ENCODE results near the gene MAP3K5. TPM values are rescaled to one million over a fixed set of nuclear protein-coding genes. Genes with fewer than 3 reads are reported as not detected.

MAP3K5 gene
- total RNA-seq, 4 donors from 2014 or later = 26.9 to 64.5 (median 34.0) TPM

DNA sequence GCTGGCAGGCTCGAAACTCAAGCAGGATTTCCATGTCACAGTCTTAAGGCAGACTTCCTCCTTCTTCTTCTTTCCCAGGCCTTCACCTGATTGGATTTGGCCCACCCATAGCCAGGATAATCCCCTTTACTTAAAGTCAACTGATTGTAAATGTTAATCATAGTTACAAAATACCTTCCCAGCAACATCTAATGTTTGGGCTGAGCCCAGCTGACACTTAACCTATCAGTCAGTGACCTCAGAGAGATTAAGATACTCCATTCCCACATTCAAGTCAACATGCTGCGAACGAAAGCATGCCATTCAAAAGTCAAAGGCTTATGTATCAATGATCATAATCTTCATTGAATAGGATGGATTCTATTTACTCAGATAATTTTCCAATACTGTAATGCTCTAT is 258.0 kb downstream of the MAP3K5 start:
- Histone ChIP-seq H3K27ac (no peak overlapping the region), H3K4me1 (no peaks in the 10 kb centered on the region), H3K9me3 (no peaks in the 10 kb centered on the region), H3K27me3 (no peaks in the 10 kb centered on the region), H3K36me3 (no peaks in the 10 kb centered on the region), H3K4me3 (no peak overlapping the region)
- no peak for DNase-seq (ENCODE audit: low spot score in 2 of 2)
- WGBS, 2 donors = 90 to 92% methylated on average over 3 of the region's 3 CpGs
- TF ChIP-seq POLR2A (IDR thresholded peaks at IDR 0.05) (no peak), EP300 (IDR thresholded peaks at IDR 0.05) (no peak)
- TF ChIP-seq, protein P1, sequence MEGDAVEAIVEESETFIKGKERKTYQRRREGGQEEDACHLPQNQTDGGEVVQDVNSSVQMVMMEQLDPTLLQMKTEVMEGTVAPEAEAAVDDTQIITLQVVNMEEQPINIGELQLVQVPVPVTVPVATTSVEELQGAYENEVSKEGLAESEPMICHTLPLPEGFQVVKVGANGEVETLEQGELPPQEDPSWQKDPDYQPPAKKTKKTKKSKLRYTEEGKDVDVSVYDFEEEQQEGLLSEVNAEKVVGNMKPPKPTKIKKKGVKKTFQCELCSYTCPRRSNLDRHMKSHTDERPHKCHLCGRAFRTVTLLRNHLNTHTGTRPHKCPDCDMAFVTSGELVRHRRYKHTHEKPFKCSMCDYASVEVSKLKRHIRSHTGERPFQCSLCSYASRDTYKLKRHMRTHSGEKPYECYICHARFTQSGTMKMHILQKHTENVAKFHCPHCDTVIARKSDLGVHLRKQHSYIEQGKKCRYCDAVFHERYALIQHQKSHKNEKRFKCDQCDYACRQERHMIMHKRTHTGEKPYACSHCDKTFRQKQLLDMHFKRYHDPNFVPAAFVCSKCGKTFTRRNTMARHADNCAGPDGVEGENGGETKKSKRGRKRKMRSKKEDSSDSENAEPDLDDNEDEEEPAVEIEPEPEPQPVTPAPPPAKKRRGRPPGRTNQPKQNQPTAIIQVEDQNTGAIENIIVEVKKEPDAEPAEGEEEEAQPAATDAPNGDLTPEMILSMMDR (IDR thresholded peaks at IDR 0.05) = no peak

DNA sequence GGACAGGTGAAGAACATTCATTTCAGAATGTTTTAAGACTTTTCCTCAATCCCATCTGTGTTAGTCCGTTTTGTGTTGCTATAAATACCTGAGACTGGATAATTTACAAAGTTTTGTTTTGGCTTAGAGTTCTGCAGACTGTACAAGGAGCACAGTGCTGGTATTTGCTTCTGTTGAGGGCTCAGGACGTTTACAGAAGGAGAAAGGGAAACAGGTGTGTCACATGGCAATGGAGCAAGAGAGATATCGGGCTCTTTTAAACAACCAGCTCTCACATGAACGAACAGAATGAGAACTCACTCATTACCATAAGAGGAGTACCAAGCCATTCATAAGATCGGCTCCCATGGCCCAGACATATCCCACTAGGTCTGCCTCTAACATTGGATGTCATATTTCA is 258.8 kb downstream of the MAP3K5 start:
- TF ChIP-seq EP300 (IDR thresholded peaks at IDR 0.05) = no peak
- TF ChIP-seq POLR2A (IDR thresholded peaks at IDR 0.05) = no peak
- TF ChIP-seq, protein P1 (IDR thresholded peaks at IDR 0.05) = no peak
- H3K36me3 ChIP-seq = no peaks in the 10 kb centered on the region
- H3K4me3 ChIP-seq = no peak overlapping the region
- no peaks in the 10 kb centered on the region for H3K4me1 ChIP-seq
- H3K27me3 ChIP-seq = no peaks in the 10 kb centered on the region
- H3K27ac ChIP-seq = no peak overlapping the region
- no peaks in the 10 kb centered on the region for H3K9me3 ChIP-seq
- 68 to 69% methylated on average over 5 of the region's 5 CpGs for WGBS, 2 donors
- DNase-seq (ENCODE audit: low spot score in 2 of 2) = no peak

DNA sequence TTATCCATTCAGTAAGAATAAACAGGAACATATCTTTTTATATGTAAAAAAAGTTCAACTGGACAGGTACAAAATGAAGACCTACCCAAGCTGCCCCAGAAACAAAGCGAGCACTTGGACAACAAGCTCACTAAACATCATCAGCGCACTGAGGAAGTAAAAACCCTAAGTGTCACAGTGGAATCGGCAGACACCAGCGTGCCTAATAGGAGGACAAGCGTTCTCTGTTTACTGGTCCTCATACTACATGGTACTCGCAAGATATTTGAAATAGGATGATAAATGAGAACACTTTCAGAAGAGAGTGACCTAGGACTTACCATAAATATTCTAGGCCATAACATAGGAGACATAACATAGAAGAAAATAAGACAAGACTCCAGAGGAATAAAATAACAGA is 260.2 kb downstream of the MAP3K5 start:
- 61 to 72% methylated on average over 6 of the region's 6 CpGs for WGBS, 2 donors
- no peak for DNase-seq (ENCODE audit: low spot score in 2 of 2)
- H3K9me3 ChIP-seq = no peaks in the 10 kb centered on the region
- H3K4me3 ChIP-seq = no peak overlapping the region
- H3K4me1 ChIP-seq = no peaks in the 10 kb centered on the region
- H3K27me3 ChIP-seq = no peaks in the 10 kb centered on the region
- H3K36me3 ChIP-seq = no peaks in the 10 kb centered on the region
- no peak for TF ChIP-seq EP300 (IDR thresholded peaks at IDR 0.05)
- TF ChIP-seq, protein P1 (IDR thresholded peaks at IDR 0.05) = no peak
- no peak for TF ChIP-seq POLR2A (IDR thresholded peaks at IDR 0.05)
- no peak overlapping the region for H3K27ac ChIP-seq

DNA sequence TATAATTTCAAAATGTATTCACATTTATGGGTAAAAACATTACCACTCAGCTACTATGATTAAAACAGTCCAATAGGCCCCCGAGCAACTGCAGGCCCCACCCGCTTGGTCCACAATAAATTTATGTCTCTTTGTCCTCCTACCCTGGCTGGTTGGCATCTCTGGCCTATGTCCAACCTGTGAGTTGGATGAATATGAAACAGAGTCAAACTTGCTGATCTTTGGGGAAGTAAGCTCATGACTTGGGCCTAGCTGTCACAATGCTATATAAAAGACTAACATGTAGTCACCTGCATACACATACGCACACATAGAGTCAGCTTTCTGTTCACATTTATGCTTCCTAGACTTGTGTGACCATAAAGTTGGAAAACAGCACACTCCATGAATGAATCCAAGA is 262.6 kb downstream of the MAP3K5 start:
- Histone ChIP-seq H3K4me1 (peaks cover 0 to 9% (median 3%) of the 10 kb centered on the region in 4 donors), H3K36me3 (no peaks in the 10 kb centered on the region), H3K27me3 (no peaks in the 10 kb centered on the region), H3K27ac (no peak overlapping the region), H3K9me3 (no peaks in the 10 kb centered on the region), H3K4me3 (no peak overlapping the region)
- no peak for DNase-seq (ENCODE audit: low spot score in 2 of 2)
- TF ChIP-seq EP300 (IDR thresholded peaks at IDR 0.05) = no peak
- TF ChIP-seq POLR2A (IDR thresholded peaks at IDR 0.05) = no peak
- TF ChIP-seq, protein P1 (IDR thresholded peaks at IDR 0.05) = no peak
- 94 to 100% methylated on average over 3 of the region's 3 CpGs for WGBS, 2 donors

DNA sequence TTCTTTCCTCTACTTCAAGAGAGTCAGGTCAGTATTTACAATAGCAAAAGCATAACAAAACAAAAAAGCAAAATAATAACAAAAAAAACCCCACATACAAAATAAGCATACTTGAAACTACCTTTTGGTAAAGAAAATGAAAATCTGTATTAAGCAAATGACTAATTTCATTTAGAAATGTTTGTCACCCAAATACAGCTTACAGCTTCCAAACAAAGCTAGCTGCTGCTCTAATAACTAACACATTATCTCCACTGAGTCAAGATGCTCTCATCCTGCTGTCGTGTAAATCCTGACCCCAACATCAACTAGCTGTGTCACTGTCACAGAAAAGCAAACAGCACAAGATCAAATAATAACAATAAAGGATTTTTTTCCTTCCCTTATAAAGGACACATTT is 263.8 kb downstream of the MAP3K5 start:
- Histone ChIP-seq H3K4me1 (peaks cover 0 to 9% (median 3%) of the 10 kb centered on the region in 4 donors), H3K27ac (no peak overlapping the region), H3K4me3 (no peak overlapping the region), H3K27me3 (no peaks in the 10 kb centered on the region), H3K9me3 (no peaks in the 10 kb centered on the region), H3K36me3 (no peaks in the 10 kb centered on the region)
- 66 to 70% methylated on average over 1 of the region's 1 CpG for WGBS, 2 donors
- TF ChIP-seq EP300 (IDR thresholded peaks at IDR 0.05) (no peak), POLR2A (IDR thresholded peaks at IDR 0.05) (no peak)
- TF ChIP-seq, protein P1 (IDR thresholded peaks at IDR 0.05) = no peak
- no peak for DNase-seq (ENCODE audit: low spot score in 2 of 2)
